NCI-H1436 treated with DMSO at 0.1 percent for 48 hours (cell line): Measurements from ENCODE around the gene GPR153.
"Not testable (repeated sequence)": the region's sequence is repeated elsewhere in the genome, so short reads cannot be mapped to it uniquely, and the experiment has no call there.

ENCODE experiments used
- DNase-seq: peaks from one replicate; lab custom pipeline; 2025; lab: John Stamatoyannopoulos, UW

GPR153 gene

DNA sequence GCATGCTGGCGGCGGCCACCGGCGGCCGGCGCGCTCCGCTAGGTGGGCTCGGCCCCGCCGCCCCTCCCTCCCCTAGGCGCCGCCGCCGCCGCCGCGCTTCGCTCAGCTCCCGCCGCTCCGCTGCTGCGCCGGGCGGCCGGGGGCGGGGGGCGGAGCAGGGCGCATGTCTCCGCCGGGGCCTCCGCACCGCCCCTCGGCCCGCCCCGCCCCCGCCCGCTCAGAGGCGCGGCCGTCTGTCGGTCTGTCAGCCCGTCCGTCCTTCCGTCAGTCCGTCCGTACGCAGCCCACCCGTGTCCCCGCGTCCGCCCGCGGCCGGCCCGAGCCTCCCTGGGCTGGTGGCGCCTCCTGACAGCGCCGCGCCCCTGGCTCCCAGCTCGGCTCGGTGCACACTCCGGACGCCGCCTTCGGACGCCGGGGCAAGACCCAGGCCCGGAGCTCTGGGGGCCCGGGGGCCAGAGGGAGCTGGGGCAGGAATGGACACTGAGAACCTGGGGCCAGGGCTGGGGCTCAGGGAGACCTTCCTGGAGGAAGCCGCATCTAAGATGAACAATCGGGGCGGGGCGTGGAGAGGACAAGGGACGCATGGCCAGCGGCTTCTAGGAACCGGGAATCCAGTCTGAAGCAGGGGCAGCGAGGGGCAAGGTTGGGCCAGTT is at the start of gene GPR153:
TSS of gene GPR153 (minus strand) at position 138 of the 654 bp plus-strand sequence. CDS start 6,193 bp downstream, outside the sequence.
- DNase-seq = no peak

DNA sequence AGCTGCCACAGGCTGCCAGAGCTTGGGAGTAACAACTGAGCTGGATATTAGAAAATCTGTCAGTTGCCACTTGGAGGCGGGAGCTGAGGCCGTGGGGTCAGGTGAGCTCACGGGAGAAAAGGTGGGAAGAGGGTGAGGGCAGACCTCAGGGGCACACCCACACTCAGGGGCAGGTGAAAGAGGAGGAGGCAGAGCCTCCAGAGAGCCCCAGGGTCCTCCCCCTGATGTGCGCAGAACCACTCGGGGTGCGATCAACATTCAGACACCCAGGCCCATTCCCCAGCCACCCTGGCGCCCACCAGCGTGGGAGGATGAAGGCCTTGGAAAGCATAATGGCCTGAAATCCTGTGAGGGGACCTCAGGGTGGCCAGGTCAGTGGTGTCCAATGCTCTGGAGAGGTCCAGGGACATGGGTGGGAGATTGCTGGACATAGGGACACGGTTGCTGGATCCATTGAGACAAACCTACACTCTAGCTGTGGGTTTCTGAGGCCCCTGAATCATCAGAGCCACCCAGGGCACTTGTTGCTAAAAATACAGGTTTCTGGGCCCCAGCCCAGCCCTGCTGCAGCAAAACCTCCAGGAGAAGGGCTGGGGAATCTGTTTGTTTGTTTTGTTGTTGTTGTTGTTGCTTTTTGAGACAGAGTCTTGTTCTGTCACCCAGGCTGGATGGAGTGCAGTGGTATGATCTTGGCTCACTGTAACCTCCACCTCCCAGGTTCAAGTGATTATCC is 49.4 kb upstream of the GPR153 start:
- DNase-seq = no peak

DNA sequence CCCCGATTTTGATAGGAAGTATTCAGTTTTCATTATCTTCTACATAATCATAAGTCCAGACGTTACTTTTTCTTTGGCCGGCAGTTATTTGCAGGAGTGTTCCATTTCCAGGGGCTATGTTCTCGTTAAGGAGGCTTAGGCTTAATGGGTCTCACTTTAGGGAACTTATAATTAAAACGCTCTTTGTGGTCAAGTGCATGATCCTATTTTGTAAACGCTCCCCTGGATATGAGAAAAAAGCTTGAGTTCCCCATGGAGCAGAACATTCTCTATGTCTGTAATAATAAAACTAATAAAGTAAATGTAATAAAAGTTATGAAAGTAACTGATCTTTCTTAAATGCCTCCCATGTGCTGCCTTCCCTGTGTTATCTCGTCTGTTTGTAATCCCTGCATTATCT is 48.7 kb upstream of the GPR153 start:
- DNase-seq = no peak

DNA sequence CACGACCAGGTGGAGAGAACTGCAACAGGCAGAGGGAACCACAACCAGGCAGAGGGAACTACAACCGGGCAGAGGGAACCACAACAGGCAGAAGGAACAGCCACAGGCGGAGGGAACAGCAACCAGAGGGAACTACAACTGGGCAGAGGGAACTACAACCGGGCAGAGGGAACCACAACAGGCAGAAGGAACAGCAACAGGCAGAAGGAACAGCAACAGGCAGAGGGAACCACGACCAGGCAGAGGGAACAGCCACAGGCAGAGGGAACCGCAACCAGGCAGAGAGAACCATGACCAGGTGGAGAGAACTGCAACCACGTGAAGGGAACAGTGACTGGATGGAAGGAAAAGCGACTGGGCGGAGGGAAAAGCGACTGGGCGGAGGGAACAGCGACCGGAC is 47.6 kb upstream of the GPR153 start:
- no peak for DNase-seq

DNA sequence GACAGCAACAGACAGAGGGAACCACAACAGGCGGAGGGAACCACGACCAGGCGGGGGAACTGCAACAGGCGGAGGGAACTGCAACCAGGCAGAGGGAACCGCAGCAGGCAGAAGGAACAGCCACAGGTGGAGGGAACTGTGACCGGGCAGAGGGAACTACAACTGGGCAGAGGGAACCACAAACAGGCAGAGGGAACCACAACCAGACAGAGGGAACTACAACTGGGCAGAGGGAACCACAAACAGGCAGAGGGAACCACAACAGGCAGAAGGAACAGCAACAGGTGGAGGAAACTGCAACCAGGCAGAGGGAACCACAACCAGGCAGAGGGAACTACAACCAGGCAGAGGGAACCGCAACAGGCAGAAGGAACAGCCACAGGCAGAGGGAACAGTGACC is 46.8 kb upstream of the GPR153 start:
- DNase-seq = not testable (repeated sequence)

DNA sequence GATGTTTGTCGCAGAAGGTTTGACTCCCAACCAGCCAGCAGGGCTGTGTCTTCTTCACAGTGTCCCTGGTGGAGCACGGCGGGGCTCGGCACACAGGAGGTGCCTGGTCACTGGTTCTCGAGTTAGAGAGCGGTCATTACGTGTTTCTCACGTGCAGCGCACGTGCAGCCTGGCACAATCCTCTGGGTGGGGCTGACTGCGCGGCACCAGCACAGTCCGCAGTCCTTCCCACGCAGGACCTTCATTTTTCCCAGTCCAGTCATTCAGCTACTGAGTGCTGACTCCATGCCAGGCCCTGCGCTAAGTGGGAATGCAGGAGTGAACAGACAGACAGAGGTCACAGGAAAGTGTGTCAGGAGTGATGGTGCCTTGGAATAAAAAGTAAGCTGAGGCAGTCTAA is 46.2 kb upstream of the GPR153 start:
- no peak for DNase-seq

DNA sequence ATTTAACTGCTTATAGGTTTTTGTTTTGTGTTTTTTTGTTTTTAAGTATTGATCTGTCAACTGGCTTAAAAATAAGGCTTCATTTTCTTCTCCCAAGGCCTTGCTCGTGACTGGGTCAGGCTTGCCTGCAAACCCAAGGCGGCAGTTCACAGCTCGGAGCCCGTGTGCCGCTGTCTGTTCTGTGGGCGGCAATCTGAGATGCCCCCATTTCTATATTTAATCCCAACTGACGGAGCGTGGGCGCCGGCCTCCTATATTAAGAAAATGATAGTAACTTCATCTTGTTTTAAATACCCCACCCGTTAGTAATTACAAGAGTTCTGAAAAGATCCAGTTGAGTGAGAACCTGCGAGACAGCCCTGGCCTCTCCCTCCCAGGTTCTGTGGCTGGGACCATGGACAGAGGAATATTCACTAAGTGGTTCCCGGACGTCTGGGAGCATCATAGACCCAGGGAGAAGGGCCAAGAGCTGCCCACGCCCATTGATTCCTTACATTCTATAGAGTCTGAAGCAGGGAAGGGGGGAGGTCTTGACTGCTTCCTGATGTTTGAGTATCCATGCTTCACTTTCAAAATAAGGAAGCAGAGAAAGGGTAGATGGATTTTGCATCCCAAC is 42.6 kb upstream of the GPR153 start:
- no peak for DNase-seq

DNA sequence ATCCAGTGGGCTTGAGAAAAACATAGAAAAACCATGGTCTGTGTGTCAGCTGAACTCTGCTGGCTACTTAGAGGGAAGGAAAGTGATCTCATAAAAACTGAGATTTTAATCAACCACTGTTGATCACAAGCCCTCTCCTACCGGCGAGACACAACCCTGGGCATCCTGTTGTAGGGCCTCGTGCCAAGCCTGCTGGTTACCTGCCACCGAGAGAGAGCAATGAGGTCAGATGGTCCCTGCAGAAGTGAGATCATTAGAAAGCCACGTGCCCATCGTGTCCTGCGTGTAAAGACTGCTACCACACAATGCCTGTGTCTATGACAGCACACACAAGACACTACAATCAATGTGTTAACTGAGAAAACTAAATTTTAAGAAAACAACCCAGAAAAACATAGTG is 41.7 kb upstream of the GPR153 start:
- no peak for DNase-seq

DNA sequence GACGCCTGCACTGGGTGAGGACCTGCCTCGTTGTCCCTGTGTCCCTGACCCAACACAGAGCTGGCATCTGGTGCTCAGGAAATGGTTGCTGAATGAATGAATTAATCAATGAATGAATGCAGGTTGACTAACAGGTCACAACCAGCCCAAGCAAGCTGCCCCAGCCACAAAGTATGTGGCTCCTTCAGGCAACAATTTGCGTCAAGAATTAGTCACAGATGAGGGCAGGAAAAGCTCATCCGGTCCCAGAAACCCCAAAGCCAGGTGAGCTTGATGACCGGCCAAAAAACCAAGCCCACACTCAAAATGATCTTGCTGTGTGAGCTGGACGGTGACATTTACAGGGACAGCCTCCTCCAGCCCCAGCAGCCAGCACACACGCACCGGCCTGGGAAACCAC is 40.6 kb upstream of the GPR153 start:
- DNase-seq = no peak

DNA sequence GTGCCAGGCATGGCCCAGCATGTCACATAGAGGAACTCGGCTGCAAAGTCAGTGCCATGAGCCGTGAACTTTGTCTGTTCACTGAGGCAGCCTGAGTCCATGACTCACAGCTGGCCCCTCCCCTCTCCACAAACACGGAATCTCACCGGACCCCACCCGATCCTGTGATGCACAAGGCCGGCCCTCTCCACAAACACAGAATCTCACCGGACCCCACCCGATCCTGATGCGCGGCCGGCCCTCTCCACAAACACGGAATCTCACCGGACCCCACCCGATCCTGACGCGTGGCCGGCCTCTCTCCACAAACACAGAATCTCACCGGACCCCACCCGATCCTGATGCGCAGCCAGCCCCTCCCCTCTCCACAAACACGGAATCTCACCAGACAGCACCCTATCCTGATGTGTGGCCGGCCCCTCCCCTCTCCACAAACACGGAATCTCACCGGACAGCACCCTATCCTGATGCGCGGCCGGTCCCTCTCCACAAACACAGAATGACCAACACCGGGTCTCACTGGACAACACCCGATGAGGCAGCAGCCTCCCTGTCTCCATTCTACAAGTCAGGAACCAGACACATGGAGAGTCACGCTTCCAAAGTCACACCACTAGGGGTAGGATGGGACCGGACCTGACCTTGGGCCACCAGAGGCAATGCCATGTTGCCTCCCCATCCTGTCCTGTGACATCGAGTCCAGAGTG is 39.6 kb upstream of the GPR153 start:
- DNase-seq = no peak

DNA sequence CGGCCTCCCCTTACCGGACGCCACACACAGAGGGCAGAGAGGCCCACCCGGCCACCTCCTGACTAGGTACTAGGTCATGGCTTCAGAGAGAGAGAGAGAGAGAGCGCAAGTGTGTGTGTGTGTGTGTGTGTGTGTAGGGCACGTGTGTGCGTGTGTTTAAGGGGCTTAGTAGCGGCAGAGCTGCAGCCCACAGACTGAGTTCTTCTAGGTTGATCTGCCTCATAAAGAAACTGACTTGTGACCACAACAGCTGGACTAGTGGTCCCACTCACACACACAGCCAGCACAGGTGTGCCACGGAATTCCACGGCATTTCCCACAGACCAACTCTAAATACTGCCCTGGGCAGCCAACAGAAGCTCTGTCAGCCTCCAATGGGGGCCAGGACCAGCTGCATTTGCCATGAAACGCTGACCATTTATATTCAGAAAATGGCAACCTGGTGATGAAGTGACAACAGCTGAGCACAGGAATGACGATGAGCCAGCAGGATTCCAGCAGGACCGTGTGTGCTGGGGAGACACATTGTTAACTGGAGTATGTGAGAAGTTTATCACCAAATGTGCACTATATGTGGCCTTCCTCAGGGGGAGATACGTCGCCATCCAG is 38.8 kb upstream of the GPR153 start:
- DNase-seq = no peak

DNA sequence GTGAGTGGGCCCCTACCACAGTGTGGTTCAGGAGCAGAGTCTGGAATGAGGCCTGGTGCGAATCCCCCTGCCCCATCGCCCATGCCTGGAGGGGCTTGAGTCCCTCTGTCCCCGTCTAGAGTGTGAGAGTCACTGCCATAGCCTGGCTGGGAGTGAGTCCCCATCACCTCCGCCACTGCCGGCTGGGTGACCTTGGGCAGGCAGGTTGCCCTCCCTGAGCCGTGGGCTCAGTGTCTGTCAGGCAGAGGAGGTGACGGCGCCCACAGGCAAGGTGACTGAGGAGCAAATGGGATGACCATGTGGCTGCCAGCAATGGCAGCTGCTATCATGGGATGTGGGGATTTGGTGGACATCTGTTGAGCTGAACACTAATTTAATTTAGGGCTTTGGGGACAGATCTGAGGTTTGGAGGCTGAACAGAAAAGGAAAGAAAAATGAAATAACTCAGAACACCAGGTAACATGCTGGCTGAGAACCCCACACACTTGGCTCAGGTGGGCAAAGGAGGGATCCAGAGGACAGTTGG is 38.1 kb upstream of the GPR153 start:
- DNase-seq = no peak

DNA sequence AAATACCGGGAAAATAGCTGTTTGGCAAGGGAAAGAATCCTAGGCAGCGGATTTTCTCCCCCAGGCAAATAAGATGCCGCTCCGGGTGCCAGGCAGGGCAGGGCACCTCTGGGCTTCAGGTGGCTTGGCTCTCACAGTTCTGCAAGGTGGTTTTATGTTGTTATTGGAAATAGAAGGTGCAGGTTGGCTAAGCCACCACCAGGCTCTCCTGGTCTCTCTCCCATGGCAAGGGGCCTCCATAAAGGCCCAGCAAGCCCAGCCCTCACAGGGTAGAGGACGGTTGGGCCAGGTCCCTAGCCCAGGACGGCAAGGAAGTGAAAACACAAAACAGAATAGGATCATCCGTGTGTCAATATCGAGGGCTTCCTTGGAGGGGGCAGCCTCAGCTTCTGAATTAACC is 37.6 kb upstream of the GPR153 start:
- DNase-seq = no peak

DNA sequence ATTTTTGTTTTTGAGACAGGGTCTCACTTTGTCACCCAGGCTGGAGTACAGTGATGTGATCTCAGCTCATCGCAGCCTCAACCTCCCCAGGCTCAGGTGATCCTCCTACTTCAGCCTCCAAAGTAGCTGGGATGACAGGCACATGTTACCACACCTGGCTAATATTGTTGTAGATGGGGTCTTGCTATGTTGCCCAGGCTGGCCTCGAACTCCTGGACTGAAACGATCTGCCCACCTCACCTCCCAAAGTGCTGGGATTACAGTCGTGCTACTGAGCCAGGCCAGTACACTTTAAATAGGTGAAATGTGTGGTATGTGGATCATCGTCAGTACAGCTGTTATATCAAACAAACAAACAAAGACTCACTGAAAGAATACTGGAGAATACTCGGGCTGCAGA is 35.0 kb upstream of the GPR153 start:
- DNase-seq = no peak

DNA sequence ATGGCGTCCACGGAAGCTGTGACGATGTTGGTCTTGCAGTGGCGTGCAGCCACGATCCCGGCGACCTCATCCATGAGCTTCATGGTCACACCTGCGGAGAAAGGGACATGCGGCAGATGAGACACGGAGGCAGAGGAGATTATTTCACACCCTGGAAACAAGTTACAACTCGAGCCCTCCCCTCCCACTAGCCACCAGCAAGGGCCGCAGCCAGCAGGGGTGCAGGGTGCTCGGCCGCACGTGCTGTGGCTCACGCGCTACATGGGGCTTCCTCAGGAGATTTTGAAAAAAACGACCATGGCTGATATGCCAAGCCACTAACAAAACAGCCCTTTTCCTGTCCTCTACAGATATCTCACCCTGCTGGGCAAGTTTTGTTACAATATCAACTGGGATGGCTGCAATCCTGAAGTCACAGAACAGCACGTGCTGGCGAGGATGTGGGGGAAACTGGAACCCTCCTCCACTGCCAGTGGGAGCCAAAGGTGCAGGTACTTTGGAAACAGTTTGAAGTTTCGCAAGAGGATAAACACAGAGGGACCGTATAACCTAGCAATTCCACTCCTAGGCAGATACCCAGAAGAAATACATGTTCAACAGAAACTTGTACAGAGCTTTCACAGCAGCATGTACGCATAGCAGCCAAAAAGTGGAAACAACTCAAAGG is 34.1 kb upstream of the GPR153 start:
- DNase-seq = no peak

DNA sequence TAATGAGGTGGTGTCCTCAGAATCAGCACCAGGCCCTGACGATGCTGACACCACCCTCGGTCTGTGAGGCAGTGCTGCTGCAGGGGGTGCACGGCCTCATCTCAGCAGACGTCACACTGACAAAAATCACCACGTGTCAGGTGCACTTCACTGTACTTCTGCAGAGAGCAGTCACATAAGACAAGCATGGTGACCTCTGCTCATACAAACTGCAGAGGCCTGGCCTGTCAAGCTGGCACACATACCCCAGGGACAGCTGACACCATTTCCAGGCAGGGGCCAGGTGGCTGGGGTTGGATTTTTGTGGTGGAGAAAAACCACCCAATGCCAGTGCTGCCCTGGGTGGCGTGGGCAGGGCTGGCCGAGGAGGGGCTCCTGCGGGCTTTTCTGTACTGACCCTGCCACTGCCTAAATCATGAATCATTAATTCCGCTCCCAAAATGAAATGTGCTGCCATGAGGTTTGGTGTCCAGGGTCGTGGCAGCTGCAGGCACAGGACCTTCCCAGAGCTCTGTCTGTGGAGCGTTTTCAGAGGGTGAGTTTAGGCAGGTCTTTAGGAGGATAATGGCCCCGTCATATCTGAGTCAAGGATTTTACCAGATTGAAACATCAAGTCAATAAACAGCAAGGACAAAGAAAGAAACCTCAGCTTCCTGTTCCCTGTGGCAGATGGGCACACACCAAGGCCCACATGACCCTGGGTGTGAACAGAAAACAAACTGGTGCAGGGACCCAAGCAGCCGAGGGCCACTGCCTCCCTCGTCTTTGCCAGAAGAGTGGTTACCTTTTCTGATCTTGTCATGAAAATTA is 33.4 kb upstream of the GPR153 start:
- DNase-seq = no peak

DNA sequence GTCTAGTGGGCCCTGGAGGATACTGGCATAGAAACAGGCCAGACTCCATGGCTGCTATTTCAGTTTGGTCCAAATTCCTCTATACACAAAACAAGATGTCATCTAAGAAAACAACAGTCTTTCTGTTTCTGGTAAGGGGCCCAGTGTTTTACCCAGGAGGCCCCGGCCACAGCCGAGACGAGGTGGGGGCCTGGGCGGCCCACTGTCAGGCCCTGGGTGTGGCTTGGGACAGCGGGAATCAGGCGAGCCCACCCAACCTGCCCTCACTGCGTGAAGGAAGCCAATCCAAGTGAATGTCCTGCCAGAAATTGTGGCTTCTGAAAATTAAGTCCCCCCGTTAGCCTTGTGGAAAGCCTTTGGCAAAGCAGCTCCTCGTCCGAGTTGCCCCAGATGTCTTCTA is 31.2 kb upstream of the GPR153 start:
- no peak for DNase-seq

DNA sequence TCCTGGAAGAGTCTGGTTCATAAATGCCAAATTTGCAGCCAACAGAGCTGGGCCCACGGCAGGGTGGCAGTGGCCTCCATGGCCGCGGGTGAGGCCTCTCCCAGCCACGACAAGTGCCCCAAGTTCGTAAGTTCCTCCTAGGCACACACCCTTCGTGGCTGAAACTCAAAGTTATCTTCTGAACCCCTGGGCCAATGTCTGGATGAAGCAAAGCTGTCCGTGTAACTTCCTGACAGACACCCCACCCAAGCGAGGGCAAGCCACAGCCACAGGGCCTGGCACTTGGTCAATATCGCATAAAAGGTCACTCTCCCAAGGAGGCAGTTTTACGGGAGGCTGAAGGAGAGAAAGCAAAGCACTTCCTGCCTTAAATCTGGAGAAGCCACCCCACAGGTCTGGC is 27.8 kb upstream of the GPR153 start:
- no peak for DNase-seq

DNA sequence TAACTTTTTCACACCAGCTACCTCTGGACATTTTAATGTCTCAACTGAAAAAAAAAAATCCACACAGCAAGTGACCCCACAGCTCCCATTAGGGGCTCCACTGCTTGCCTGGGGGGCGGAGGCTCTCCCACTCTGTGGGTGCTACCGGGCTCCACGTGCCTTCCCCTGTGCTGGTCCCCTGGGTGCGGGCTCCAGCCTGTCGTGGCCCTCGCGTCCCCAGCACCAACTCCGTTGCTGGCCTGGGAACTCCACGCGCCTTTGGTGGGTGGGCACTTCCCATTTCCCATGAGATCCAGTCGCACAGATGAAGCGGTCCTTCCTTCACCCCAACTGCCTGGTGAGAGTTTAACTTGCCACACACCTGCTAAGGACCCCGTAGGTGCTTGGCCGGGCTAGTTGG is 27.1 kb upstream of the GPR153 start:
- no peak for DNase-seq

DNA sequence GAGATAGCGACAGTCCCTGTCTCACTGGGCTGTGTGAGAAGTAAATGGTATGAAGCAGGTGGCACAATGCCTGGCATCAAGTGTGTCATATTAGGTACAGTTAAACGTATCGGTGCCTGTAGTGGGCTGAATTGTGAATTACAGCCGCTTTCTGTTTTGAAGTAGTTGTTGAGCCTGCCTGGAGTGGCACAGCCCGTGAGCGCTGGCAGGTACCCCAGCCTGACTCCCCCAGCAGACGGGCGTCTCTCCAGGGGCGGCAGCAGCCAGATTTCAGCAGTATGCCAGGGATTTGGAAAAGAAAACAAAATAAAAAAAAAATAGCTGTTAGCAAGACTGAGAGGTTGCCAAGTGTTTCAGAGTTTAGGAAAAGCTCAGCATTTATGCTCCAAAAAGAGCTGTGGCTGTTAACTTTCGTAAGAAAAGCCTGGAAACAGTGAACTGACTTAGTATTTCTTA is 26.6 kb upstream of the GPR153 start:
- no peak for DNase-seq

DNA sequence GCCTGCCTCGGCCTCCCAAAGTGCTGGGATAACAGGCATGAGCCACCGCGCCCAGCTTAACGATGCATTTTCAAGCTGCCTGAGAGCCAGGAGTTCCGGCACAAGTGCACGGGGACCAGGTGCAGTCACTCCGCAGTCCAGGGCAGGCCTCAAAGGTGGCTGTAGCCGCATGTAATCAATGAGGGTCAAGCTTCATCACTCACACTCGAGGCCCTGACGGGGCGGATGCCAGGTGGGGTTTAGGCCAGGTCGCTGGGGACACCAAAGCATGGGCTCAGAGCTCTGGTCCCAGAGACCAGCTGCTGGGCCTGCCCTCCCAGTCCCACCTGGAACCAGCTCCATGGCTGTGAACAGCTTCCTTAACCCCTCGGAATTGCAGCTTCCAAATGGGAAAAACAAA is 26.1 kb upstream of the GPR153 start:
- DNase-seq = no peak
